Activated CD8-positive, alpha-beta memory T cell treated with anti-CD3 and anti-CD28 coated beads, Interleukin-2, amount 50 U/mL, for 24 hours (primary cell): ENCODE measurements around the gene GPX8.

Source experiments
- DNase-seq: peaks from one replicate; pipeline ENCODE4 v3.0.0-alpha.2; 2020; ENCODE audit errors: extremely low read depth

Gene GPX8

GRCh38 chr5:55172051-55172899, 12.3 kb downstream of the GPX8 start:
- DNase-seq = peak; percentile 41

- DNase-seq = peak; percentile 46
Observed at GRCh38 chr5:55172937-55173686, 13.1 kb downstream of the GPX8 start, which contains the start of gene CDC20B. Gene CDC20B (minus strand): TSS chr5:55173177. CDS start chr5:55173000, 177 bp downstream.

DNA sequence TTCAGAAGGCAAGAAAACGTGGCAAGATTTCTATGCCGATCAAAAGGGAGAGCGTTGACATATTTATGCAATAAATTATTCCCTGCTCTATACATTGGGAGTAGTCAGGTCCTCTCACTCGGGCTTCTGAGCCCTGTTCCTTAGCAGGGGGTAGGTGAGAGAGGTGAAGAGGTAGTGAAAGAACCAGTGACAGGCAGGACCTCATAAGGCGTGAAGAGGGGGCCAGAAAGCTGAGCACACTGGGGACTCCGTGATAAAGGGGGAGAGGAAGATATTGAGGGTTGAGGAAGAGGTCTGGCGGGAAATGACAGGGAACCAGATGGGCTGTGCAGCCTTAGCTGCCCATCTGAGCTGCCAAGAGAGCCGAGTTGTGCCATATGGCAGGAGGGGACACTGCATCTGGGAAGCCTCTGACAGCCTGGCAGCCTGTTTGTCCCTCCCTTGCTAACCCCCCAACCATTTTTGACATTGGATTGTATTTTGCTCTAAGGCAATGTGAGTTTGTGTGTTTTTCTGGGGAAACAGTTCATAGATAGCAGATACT, 13.8 kb downstream of the GPX8 start:
- no peak for DNase-seq

- DNase-seq = no peak
Observed at GRCh38 chr5:55175781-55176175, 15.8 kb downstream of the GPX8 start.

GRCh38 chr5:55176176-55176818, 16.3 kb downstream of the GPX8 start:
- no peak for DNase-seq

DNA sequence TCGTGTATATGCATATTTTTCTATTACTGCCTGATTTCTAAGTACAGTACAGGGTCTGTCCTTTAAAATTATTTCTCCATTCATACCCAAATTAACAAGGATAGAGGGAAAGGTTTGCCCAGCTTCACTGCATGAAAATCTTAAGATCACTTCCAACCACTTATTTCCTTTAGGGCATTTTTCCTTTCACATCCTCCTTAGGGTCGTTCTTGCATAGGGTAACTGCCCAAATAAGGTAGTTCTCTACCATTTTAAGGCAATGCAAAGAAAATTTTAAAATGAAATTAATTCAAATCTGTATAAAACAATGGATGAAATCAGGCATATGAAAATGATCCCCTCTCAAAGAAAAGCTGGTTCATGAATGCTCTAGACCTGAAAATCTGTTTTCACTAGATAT, 17.1 kb downstream of the GPX8 start:
- DNase-seq = no peak

DNA sequence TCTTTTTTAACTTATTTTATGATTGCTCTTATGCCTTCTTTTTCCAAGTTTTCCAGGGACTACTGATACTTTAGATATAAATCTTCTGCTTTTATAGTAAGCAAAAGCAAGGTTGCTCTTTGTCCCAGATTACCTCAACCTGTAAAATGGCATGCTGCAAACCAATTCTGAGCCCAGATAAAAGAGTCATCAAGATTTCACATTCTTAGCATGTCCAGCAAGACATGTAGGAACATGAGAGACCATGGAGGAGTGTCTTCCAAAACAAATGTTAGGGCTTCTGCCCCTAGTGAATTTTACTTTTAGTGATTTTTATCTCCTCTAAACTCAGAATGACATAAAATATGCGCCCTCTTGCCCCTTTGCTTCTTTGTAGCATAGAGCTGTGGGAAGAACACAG, 20.0 kb downstream of the GPX8 start:
- DNase-seq = no peak

DNA sequence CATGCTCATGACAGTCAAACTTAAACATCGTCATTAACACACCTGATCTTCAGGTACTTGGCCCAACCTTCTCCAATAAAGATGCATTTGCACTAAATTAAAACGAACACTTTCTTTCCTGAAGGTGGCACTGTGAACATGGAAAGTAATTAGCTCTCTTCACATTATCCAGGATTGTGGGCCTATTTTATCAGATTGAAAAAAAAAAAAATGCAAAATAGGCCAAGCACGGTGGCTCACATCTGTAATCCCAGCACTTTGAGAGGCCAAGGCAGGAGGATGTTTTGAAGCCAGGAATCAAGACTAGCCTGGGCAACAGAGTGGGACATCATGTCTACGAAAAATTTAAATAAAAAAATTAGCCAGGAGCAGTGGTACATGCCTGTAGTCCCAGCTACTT, 27.4 kb downstream of the GPX8 start:
- no peak for DNase-seq

DNA sequence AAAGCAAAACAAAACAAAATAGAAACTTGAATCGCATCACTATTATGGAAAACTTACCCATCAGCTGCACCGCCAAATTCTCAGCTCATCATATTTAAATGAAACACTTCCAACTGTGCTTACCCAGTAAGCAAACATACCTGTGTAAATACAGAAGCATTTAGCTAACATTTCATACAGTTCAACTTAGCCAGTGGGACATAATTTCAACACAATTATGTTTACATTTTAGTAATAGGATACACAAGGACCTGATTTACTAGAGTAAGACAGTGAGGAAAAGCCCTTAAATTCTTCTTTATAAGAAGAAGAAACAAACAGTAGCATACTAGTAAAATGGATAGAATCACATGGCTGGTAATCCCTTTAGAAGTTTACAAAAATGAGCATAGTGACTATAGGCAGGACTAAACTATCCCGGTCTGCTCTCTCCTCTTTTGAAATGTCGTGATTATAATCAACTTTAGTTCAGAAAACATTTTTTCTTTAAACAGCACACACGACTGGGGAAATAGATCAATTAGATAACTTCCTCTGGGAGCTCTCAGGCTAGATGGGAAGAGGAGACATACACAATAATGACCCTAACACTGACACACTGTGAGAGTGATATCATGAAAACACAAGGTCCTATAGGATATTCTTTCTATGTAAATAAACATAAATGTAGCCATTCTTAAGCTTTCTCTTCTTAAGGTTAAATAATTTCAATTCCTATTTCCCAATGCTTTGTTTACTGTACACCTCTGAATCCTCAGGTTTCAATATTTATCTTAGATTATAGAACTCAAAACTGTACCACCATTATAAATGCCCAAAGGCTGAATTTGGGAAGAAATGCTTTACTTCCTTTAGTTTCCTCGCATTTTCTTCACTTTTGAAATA, 28.9 kb downstream of the GPX8 start:
- DNase-seq = no peak

- no peak for DNase-seq
Observed at GRCh38 chr5:55191165-55191564, 31.2 kb downstream of the GPX8 start.

- no peak for DNase-seq
Observed at GRCh38 chr5:55205001-55205400, 45.0 kb downstream of the GPX8 start.

- DNase-seq = no peak
Observed at GRCh38 chr5:55211184-55211874, 51.4 kb downstream of the GPX8 start.
